ENCODE data around the gene PODN. TPM values are rescaled to one million over a fixed set of nuclear protein-coding genes. Genes with fewer than 3 reads are reported as not detected.

Gene PODN
- total and polyA plus RNA-seq, 4 experiments from 2014 or later, result not detected

DNA sequence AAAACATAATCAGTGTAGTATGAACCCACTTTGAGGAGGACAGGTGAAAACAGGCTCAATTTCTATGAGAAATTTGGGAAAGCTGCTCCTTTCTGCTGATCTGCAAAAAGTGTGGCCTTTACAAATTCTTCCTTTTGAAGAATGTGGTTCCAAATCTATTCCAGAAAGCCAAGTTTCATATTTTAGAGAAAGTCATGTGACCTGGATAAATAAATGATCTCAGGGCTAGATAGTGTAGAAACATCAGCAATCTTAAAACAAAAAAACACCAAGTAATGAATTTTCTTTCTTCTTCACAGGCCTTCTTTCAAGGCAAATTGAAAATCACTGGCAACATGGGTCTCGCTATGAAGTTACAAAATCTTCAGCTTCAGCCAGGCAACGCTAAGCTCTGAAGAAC, 11.7 kb upstream of the PODN start:
- H3K36me3 Mint-ChIP-seq, result peaks cover 68% of the 10 kb centered on the region in 2 donors
- no peaks in the 10 kb centered on the region for H3K27me3 Mint-ChIP-seq
- no peak for DNase-seq
- H3K27me3 ChIP-seq (ENCODE audit: insufficient read depth, low read length), result no peaks in the 10 kb centered on the region
- H3K27ac ChIP-seq (ENCODE audit: low read depth, low read length), result no peak overlapping the region
- intact Hi-C loops (cut with micrococcal nuclease), result no loop called here
- peaks cover 0 to 1% (median 0%) of the 10 kb centered on the region in 4 donors for H3K4me1 Mint-ChIP-seq
- no peak overlapping the region for H3K27ac Mint-ChIP-seq
- no peak overlapping the region for H3K4me3 ChIP-seq (ENCODE audit: low read length in 2 of 2)
- ChIA-PET CTCF (ENCODE audit: partially characterized antibody) (no interaction called here), POLR2A (ENCODE audit: partially characterized antibody) (no interaction called here)
- H3K36me3 ChIP-seq (ENCODE audit: insufficient read depth, low read length), result peaks cover 16% of the 10 kb centered on the region
- no peaks in the 10 kb centered on the region for H3K4me1 ChIP-seq (ENCODE audit: insufficient read depth, low read length)
- H3K9me3 ChIP-seq (ENCODE audit: control insufficient read depth in 1 of 2, low read length in 2 of 2), result no peaks in the 10 kb centered on the region
- H3K4me3 Mint-ChIP-seq, result no peak overlapping the region
- H3K9me3 Mint-ChIP-seq, result peaks cover 0 to 4% (median 0%) of the 10 kb centered on the region in 8 donors

GRCh38 chr1:53051676-53052075, 10.3 kb upstream of the PODN start:
- peaks cover 15% of the 10 kb centered on the region for H3K36me3 ChIP-seq (ENCODE audit: insufficient read depth, low read length)
- no peaks in the 10 kb centered on the region for H3K4me1 ChIP-seq (ENCODE audit: insufficient read depth, low read length)
- H3K4me3 Mint-ChIP-seq, result no peak overlapping the region
- H3K36me3 Mint-ChIP-seq, result peaks cover 57 to 71% of the 10 kb centered on the region in 2 donors
- no peak overlapping the region for H3K4me3 ChIP-seq (ENCODE audit: low read length in 2 of 2)
- H3K4me1 Mint-ChIP-seq, result peaks cover 0 to 1% (median 0%) of the 10 kb centered on the region in 4 donors
- intact Hi-C loops (cut with micrococcal nuclease), result no loop called here
- CTCF ChIA-PET (ENCODE audit: partially characterized antibody), result no interaction called here
- no peak overlapping the region for H3K27ac Mint-ChIP-seq
- no peak overlapping the region for H3K27ac ChIP-seq (ENCODE audit: low read depth, low read length)
- no peak for DNase-seq
- H3K9me3 Mint-ChIP-seq, result peaks cover 0 to 4% (median 0%) of the 10 kb centered on the region in 8 donors
- H3K27me3 Mint-ChIP-seq, result no peaks in the 10 kb centered on the region
- H3K27me3 ChIP-seq (ENCODE audit: insufficient read depth, low read length), result no peaks in the 10 kb centered on the region
- POLR2A ChIA-PET (ENCODE audit: partially characterized antibody), result no interaction called here
- H3K9me3 ChIP-seq (ENCODE audit: control insufficient read depth in 1 of 2, low read length in 2 of 2), result no peaks in the 10 kb centered on the region

GRCh38 chr1:53057127-53057526, 4.9 kb upstream of the PODN start:
- ChIA-PET CTCF (ENCODE audit: partially characterized antibody) (no interaction called here), POLR2A (ENCODE audit: partially characterized antibody) (no interaction called here)
- no peaks in the 10 kb centered on the region for H3K4me1 Mint-ChIP-seq
- peaks cover 10 to 18% of the 10 kb centered on the region in 2 donors for H3K27me3 Mint-ChIP-seq
- H3K9me3 ChIP-seq (ENCODE audit: control insufficient read depth in 1 of 2, low read length in 2 of 2), result no peaks in the 10 kb centered on the region
- no peak overlapping the region for H3K27ac ChIP-seq (ENCODE audit: low read depth, low read length)
- H3K27me3 ChIP-seq (ENCODE audit: insufficient read depth, low read length), result peaks cover 10% of the 10 kb centered on the region
- intact Hi-C loops (cut with micrococcal nuclease), result no loop called here
- peaks cover 19 to 31% of the 10 kb centered on the region in 2 donors for H3K36me3 Mint-ChIP-seq
- H3K4me1 ChIP-seq (ENCODE audit: insufficient read depth, low read length), result no peaks in the 10 kb centered on the region
- H3K36me3 ChIP-seq (ENCODE audit: insufficient read depth, low read length), result no peaks in the 10 kb centered on the region
- H3K9me3 Mint-ChIP-seq, result peaks cover 0 to 4% (median 0%) of the 10 kb centered on the region in 8 donors
- DNase-seq, result no peak
- no peak overlapping the region for H3K4me3 Mint-ChIP-seq
- H3K27ac Mint-ChIP-seq, result no peak overlapping the region
- H3K4me3 ChIP-seq (ENCODE audit: low read length in 2 of 2), result no peak overlapping the region

- ChIA-PET CTCF (ENCODE audit: partially characterized antibody) (no interaction called here), POLR2A (ENCODE audit: partially characterized antibody) (no interaction called here)
- intact Hi-C loops (cut with micrococcal nuclease), result no loop called here
- peaks cover 19% of the 10 kb centered on the region for H3K27me3 ChIP-seq (ENCODE audit: insufficient read depth, low read length)
- Mint-ChIP-seq H3K27me3 (peaks cover 24 to 33% of the 10 kb centered on the region in 2 donors), H3K9me3 (no peaks in the 10 kb centered on the region), H3K4me3 (no peak overlapping the region), H3K27ac (no peak overlapping the region), H3K4me1 (peaks cover 0 to 12% (median 6%) of the 10 kb centered on the region in 4 donors), H3K36me3 (peaks cover 0 to under 1% of the 10 kb centered on the region in 2 donors)
- H3K27ac ChIP-seq (ENCODE audit: low read depth, low read length), result no peak overlapping the region
- H3K36me3 ChIP-seq (ENCODE audit: insufficient read depth, low read length), result no peaks in the 10 kb centered on the region
- no peak for DNase-seq
- no peak overlapping the region for H3K4me3 ChIP-seq (ENCODE audit: low read length in 2 of 2)
- H3K4me1 ChIP-seq (ENCODE audit: insufficient read depth, low read length), result peaks cover 7% of the 10 kb centered on the region
- H3K9me3 ChIP-seq (ENCODE audit: control insufficient read depth in 1 of 2, low read length in 2 of 2), result no peaks in the 10 kb centered on the region
Observed at GRCh38 chr1:53060579-53060978, 1.4 kb upstream of the PODN start.

GRCh38 chr1:53061123-53061858, 722 bp upstream of the PODN start:
- H3K4me3 ChIP-seq (ENCODE audit: low read length in 2 of 2), result no peak overlapping the region
- no peak overlapping the region for H3K27ac ChIP-seq (ENCODE audit: low read depth, low read length)
- peaks cover 25 to 35% of the 10 kb centered on the region in 2 donors for H3K27me3 Mint-ChIP-seq
- no peak for DNase-seq
- H3K4me3 Mint-ChIP-seq, result peak overlapping the region in 5 of 8 donors; percentile 47 to 65 (median 58)
- no peaks in the 10 kb centered on the region for H3K36me3 Mint-ChIP-seq
- H3K36me3 ChIP-seq (ENCODE audit: insufficient read depth, low read length), result no peaks in the 10 kb centered on the region
- peaks cover 0 to 12% (median 6%) of the 10 kb centered on the region in 4 donors for H3K4me1 Mint-ChIP-seq
- H3K4me1 ChIP-seq (ENCODE audit: insufficient read depth, low read length), result peaks cover 7% of the 10 kb centered on the region
- H3K27me3 ChIP-seq (ENCODE audit: insufficient read depth, low read length), result peaks cover 19% of the 10 kb centered on the region
- CTCF ChIA-PET (ENCODE audit: partially characterized antibody), result no interaction called here
- POLR2A ChIA-PET (ENCODE audit: partially characterized antibody), result no interaction called here
- H3K9me3 ChIP-seq (ENCODE audit: control insufficient read depth in 1 of 2, low read length in 2 of 2), result no peaks in the 10 kb centered on the region
- intact Hi-C loops (cut with micrococcal nuclease), result no loop called here
- no peaks in the 10 kb centered on the region for H3K9me3 Mint-ChIP-seq
- no peak overlapping the region for H3K27ac Mint-ChIP-seq

DNA sequence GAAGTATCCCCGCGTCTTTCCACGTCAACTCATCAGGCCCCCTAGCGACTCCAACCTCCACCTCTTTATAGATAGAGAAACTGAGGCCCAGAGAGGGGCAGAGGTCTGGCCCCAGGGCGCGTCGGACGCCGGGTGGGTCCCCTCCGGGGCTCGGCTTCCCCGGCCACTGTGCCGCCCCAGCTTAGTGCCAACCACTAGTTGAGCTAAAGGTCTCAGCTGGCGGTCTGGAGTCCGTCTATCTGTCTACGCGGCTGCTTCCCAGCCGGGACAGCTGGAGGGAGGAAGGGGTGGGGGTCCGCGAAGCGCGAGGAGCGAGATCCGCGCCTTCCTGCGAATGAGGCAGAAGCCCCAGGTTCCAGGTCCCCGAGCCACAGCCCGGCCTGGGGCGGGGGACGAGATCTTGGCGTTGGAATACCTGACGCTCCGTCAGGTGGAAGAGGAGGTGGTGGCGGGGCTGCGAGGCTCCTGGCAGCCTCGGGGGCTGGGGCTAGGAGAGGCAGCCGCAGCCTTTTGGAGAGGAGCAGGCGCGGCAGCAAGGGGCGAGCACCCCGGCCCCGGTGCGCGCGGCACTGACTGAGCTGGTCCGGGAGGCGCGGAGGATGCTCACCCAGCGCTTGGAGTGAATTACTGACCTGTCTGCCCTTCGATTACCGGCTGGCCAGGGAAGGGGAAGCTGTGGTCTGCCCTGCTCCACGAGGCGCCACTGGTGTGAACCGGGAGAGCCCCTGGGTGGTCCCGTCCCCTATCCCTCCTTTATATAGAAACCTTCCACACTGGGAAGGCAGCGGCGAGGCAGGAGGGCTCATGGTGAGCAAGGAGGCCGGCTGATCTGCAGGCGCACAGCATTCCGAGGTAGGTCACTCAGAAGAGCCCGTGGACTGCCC, 937 bp downstream of the PODN start:
- POLR2A ChIA-PET (ENCODE audit: partially characterized antibody), result no interaction called here
- peaks cover 25 to 35% of the 10 kb centered on the region in 2 donors for H3K27me3 Mint-ChIP-seq
- H3K4me3 Mint-ChIP-seq, result peak overlapping the region in 6 of 8 donors; percentile 29 to 74 (median 57)

DNA sequence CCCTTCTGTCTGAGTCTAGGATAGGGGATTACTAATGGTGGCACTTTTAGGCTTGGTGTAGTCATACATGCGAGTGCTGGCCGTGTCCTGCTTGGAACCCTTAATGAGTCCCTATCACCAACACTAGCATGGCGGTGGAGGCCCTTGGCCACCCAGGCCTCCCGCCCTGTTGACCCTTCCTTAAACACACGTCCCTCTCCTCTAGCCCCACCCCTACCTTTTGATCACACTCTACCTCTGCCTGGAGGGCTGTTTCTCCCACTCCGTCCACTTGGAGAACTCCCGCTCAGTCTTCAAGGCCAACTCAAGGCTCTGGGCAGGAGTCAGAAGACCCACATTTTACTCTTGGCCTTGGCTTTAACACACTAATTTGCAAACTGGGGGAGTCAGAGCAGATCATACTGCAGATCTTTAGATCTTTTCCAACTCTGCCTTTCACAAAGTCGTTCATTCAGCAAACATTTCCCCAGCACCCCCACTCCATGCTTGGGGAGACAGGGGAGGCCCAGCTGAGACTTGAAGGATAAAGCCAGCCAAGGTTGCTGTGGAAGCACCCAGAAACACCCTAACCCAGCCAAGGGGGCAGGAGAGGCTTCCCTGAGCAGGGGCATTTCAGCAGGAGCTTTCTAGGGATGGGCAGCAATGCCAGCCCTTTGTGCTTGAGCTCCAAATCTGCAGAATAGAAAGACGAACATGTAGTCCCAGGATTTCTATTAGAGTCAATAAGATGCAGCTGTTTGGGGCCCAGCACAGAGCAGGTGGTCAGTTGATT, 1.9 kb downstream of the PODN start:
- Mint-ChIP-seq H3K4me3 (peak overlapping the region in 7 of 8 donors; percentile 13 to 58 (median 42)), H3K36me3 (no peaks in the 10 kb centered on the region), H3K27me3 (peaks cover 25 to 35% of the 10 kb centered on the region in 2 donors), H3K27ac (no peak overlapping the region), H3K9me3 (no peaks in the 10 kb centered on the region), H3K4me1 (peaks cover 0 to 12% (median 6%) of the 10 kb centered on the region in 4 donors)
- H3K27ac ChIP-seq (ENCODE audit: low read depth, low read length), result no peak overlapping the region
- peaks cover 7% of the 10 kb centered on the region for H3K4me1 ChIP-seq (ENCODE audit: insufficient read depth, low read length)
- H3K36me3 ChIP-seq (ENCODE audit: insufficient read depth, low read length), result no peaks in the 10 kb centered on the region
- no peak for DNase-seq
- H3K27me3 ChIP-seq (ENCODE audit: insufficient read depth, low read length), result peaks cover 19% of the 10 kb centered on the region
- no peak overlapping the region for H3K4me3 ChIP-seq (ENCODE audit: low read length in 2 of 2)
- ChIA-PET CTCF (ENCODE audit: partially characterized antibody) (interaction anchor here (0.6 kb wide), 1 partner anchor 22 kb away, joined by 3 read pairs; no protein-coding TSS in a partner anchor), POLR2A (ENCODE audit: partially characterized antibody) (no interaction called here)
- intact Hi-C loops (cut with micrococcal nuclease), result no loop called here
- H3K9me3 ChIP-seq (ENCODE audit: control insufficient read depth in 1 of 2, low read length in 2 of 2), result no peaks in the 10 kb centered on the region

More for the DNA sequence above, 937 bp downstream of the PODN start:
- Mint-ChIP-seq H3K27ac (no peak overlapping the region), H3K4me1 (peaks cover 0 to 12% (median 6%) of the 10 kb centered on the region in 4 donors), H3K36me3 (no peaks in the 10 kb centered on the region), H3K9me3 (no peaks in the 10 kb centered on the region)
- intact Hi-C loops (cut with micrococcal nuclease), result no loop called here
- Histone ChIP-seq H3K27me3 (ENCODE audit: insufficient read depth, low read length) (peaks cover 19% of the 10 kb centered on the region), H3K27ac (ENCODE audit: low read depth, low read length) (no peak overlapping the region), H3K4me1 (ENCODE audit: insufficient read depth, low read length) (peaks cover 7% of the 10 kb centered on the region), H3K36me3 (ENCODE audit: insufficient read depth, low read length) (no peaks in the 10 kb centered on the region), H3K4me3 (ENCODE audit: low read length in 2 of 2) (no peak overlapping the region), H3K9me3 (ENCODE audit: control insufficient read depth in 1 of 2, low read length in 2 of 2) (no peaks in the 10 kb centered on the region)
- DNase-seq, result no peak
- CTCF ChIA-PET (ENCODE audit: partially characterized antibody), result no interaction called here
